ENCODE results near the gene SLC37A1. TPM values are rescaled to one million over a fixed set of nuclear protein-coding genes. Genes with fewer than 3 reads are reported as not detected.

SLC37A1 gene
- total and polyA plus RNA-seq, 9 of the 15 experiments (the other 6 are each of a cell fraction or from before 2014, with no cell fraction given): 0.06 to 3.4 (median 0.40) TPM

DNA sequence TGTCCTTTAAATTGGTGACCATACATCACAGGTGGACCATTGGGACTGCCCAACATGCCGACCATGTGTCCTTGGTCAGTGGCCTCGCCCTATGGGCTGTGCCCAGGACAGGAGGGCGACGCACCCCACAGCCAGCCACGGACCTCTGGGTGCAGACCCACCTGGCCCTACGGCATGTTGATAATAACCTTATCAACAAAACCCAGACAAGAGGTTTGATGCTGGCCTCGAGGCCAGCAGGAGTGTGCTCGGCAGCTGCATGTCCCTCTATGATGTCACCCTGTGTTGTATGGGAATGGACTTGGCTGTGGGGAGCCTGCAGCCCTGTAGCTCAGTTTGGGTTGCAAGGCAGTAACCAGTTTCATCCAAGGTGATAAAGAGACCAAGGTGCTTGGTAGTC lies 32.1 kb downstream of the SLC37A1 start (continued):
- TF ChIP-seq, protein P1, sequence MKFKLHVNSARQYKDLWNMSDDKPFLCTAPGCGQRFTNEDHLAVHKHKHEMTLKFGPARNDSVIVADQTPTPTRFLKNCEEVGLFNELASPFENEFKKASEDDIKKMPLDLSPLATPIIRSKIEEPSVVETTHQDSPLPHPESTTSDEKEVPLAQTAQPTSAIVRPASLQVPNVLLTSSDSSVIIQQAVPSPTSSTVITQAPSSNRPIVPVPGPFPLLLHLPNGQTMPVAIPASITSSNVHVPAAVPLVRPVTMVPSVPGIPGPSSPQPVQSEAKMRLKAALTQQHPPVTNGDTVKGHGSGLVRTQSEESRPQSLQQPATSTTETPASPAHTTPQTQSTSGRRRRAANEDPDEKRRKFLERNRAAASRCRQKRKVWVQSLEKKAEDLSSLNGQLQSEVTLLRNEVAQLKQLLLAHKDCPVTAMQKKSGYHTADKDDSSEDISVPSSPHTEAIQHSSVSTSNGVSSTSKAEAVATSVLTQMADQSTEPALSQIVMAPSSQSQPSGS (CRISPR knock-in tag; IDR thresholded peaks at IDR 0.05): no peak
- TF ChIP-seq, protein P2, sequence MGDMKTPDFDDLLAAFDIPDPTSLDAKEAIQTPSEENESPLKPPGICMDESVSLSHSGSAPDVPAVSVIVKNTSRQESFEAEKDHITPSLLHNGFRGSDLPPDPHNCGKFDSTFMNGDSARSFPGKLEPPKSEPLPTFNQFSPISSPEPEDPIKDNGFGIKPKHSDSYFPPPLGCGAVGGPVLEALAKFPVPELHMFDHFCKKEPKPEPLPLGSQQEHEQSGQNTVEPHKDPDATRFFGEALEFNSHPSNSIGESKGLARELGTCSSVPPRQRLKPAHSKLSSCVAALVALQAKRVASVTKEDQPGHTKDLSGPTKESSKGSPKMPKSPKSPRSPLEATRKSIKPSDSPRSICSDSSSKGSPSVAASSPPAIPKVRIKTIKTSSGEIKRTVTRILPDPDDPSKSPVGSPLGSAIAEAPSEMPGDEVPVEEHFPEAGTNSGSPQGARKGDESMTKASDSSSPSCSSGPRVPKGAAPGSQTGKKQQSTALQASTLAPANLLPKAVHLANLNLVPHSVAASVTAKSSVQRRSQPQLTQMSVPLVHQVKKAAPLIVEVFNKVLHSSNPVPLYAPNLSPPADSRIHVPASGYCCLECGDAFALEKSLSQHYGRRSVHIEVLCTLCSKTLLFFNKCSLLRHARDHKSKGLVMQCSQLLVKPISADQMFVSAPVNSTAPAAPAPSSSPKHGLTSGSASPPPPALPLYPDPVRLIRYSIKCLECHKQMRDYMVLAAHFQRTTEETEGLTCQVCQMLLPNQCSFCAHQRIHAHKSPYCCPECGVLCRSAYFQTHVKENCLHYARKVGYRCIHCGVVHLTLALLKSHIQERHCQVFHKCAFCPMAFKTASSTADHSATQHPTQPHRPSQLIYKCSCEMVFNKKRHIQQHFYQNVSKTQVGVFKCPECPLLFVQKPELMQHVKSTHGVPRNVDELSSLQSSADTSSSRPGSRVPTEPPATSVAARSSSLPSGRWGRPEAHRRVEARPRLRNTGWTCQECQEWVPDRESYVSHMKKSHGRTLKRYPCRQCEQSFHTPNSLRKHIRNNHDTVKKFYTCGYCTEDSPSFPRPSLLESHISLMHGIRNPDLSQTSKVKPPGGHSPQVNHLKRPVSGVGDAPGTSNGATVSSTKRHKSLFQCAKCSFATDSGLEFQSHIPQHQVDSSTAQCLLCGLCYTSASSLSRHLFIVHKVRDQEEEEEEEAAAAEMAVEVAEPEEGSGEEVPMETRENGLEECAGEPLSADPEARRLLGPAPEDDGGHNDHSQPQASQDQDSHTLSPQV (IDR thresholded peaks at IDR 0.05): peak; percentile 90
- no peak for TF ChIP-seq ZNF133 (CRISPR knock-in tag; IDR thresholded peaks at IDR 0.05)
- peak; percentile 60 for TF ChIP-seq CCNT2 (IDR thresholded peaks at IDR 0.05; ENCODE audit: borderline replicate concordance, extremely low read depth, insufficient read length, low read depth, low read length)
- TF ChIP-seq, protein P3, sequence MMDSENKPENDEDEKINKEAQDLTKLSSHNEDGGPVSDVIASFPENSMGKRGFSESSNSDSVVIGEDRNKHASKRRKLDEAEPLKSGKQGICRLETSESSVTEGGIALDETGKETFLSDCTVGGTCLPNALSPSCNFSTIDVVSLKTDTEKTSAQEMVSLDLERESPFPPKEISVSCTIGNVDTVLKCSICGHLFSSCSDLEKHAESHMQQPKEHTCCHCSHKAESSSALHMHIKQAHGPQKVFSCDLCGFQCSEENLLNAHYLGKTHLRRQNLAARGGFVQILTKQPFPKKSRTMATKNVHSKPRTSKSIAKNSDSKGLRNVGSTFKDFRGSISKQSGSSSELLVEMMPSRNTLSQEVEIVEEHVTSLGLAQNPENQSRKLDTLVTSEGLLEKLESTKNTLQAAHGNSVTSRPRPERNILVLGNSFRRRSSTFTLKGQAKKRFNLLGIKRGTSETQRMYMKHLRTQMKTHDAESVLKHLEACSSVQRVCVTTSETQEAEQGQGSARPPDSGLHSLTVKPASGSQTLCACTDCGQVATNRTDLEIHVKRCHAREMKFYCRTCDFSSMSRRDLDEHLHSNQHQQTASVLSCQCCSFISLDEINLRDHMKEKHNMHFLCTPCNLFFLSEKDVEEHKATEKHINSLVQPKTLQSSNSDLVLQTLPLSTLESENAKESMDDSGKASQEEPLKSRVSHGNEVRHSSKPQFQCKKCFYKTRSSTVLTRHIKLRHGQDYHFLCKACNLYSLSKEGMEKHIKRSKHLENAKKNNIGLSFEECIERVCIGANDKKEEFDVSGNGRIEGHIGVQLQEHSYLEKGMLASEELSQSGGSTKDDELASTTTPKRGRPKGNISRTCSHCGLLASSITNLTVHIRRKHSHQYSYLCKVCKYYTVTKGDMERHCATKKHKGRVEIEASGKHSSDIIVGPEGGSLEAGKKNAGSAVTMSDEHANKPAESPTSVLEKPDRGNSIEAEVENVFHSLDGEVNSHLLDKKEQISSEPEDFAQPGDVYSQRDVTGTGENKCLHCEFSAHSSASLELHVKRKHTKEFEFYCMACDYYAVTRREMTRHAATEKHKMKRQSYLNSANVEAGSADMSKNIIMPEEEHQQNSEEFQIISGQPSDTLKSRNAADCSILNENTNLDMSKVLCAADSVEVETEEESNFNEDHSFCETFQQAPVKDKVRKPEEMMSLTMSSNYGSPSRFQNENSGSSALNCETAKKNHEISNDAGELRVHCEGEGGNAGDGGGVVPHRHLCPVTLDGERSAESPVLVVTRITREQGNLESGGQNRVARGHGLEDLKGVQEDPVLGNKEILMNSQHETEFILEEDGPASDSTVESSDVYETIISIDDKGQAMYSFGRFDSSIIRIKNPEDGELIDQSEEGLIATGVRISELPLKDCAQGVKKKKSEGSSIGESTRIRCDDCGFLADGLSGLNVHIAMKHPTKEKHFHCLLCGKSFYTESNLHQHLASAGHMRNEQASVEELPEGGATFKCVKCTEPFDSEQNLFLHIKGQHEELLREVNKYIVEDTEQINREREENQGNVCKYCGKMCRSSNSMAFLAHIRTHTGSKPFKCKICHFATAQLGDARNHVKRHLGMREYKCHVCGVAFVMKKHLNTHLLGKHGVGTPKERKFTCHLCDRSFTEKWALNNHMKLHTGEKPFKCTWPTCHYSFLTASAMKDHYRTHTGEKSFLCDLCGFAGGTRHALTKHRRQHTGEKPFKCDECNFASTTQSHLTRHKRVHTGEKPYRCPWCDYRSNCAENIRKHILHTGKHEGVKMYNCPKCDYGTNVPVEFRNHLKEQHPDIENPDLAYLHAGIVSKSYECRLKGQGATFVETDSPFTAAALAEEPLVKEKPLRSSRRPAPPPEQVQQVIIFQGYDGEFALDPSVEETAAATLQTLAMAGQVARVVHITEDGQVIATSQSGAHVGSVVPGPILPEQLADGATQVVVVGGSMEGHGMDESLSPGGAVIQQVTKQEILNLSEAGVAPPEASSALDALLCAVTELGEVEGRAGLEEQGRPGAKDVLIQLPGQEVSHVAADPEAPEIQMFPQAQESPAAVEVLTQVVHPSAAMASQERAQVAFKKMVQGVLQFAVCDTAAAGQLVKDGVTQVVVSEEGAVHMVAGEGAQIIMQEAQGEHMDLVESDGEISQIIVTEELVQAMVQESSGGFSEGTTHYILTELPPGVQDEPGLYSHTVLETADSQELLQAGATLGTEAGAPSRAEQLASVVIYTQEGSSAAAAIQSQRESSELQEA (IDR thresholded peaks at IDR 0.05; ENCODE audit: low read depth): no peak
- TF ChIP-seq E2F3 (CRISPR knock-in tag; IDR thresholded peaks at IDR 0.05): 0 out of 2 replicates have a peak, but pooled peaks have one; percentile 22
- TF ChIP-seq ZNF76 (CRISPR knock-in tag; IDR thresholded peaks at IDR 0.05; ENCODE audit: borderline replicate concordance): 0 out of 2 replicates have a peak, but pooled peaks have one; percentile 22
- peak; percentile 49 for TF ChIP-seq HMGN3 (IDR thresholded peaks at IDR 0.05; ENCODE audit: borderline replicate concordance, extremely low read depth, insufficient read length, low read depth, low read length)
- TF ChIP-seq YY1 (IDR thresholded peaks at IDR 0.05; ENCODE audit: borderline replicate concordance in 1 of 3, control insufficient read depth in 1 of 3, extremely low read depth in 1 of 3, insufficient read depth in 3 of 3, insufficient read length in 1 of 3, insufficient replicate concordance in 2 of 3, low read depth in 1 of 3, low read length in 2 of 3): no peak
- TF ChIP-seq SMARCE1 (IDR thresholded peaks at IDR 0.05): 0 out of 2 replicates have a peak, but pooled peaks have one; percentile 37
- TF ChIP-seq ZFX (CRISPR knock-in tag; IDR thresholded peaks at IDR 0.05): peak; percentile 29; the same call in 1 of the 2 replicates
- no peak for TF ChIP-seq KDM4B (IDR thresholded peaks at IDR 0.05; ENCODE audit: borderline replicate concordance in 2 of 2, low read depth in 1 of 2)

Data from K562 (cell line).